ENCODE data around the gene SLC51B. TPM values are rescaled to one million over a fixed set of nuclear protein-coding genes. Genes with fewer than 3 reads are reported as not detected.

SLC51B gene
- total and polyA plus RNA-seq, 9 of the 15 experiments (the other 6 are each of a cell fraction or from before 2014, with no cell fraction given): not detected

- ATAC-seq (no peak), DNase-seq (ENCODE audit: extremely low read depth in 1 of 4, low spot score in 3 of 4) (no peak), FAIRE-seq (no peak)
- POLR2A ChIA-PET: interaction anchor here (1.6 kb wide), 1 partner anchor 16 kb away, joined by 3 read pairs; no protein-coding TSS in a partner anchor
- Histone ChIP-seq H3K36me3 (ENCODE audit: control insufficient read depth, insufficient read depth, low read length) (peaks cover 57% of the 10 kb centered on the region), H3K4me3 (no peak overlapping the region), H3K9ac (ENCODE audit: insufficient read depth in 1 of 2, low read depth in 2 of 2, low read length in 2 of 2) (no peak overlapping the region), H3K79me2 (ENCODE audit: control insufficient read depth, insufficient read depth, low read length) (no peaks in the 10 kb centered on the region), H3K4me2 (ENCODE audit: insufficient read depth, low read length) (no peak overlapping the region), H3K27ac (ENCODE audit: extremely low read depth, low read depth, low read length) (no peak overlapping the region), H2AFZ (ENCODE audit: low read depth, low read length) (no peak overlapping the region), H3K9me3 (replicated peaks; ENCODE audit: control insufficient read depth, insufficient read depth, low read depth, low read length) (no peaks in the 10 kb centered on the region), H3K27me3 (ENCODE audit: control insufficient read depth in 2 of 2, insufficient read depth in 2 of 2, low read length in 2 of 2) (no peaks in the 10 kb centered on the region), H4K20me1 (replicated peaks; ENCODE audit: control insufficient read depth, insufficient read depth, low read length) (no peaks in the 10 kb centered on the region), H3K9me1 (ENCODE audit: control insufficient read depth, insufficient read depth, low read length) (no peaks in the 10 kb centered on the region), H3K4me1 (replicated peaks in 1 of 2; ENCODE audit: control insufficient read depth in 2 of 2, insufficient read depth in 2 of 2, low read length in 2 of 2) (no peaks in the 10 kb centered on the region)
- CTCF ChIA-PET (ENCODE audit: low intra/inter-chr PET ratio): no interaction called here
- TF ChIP-seq ZBTB5 (IDR thresholded peaks at IDR 0.05) (no peak), NCOA6 (IDR thresholded peaks at IDR 0.05) (no peak), POLR2B (IDR thresholded peaks at IDR 0.05; ENCODE audit: low read depth, partially characterized antibody) (no peak), ZNF449 (CRISPR knock-in tag; IDR thresholded peaks at IDR 0.05) (no peak), RBM25 (IDR thresholded peaks at IDR 0.05; ENCODE audit: low read depth, low read length, severe bottlenecking) (no peak), RBM22 (IDR thresholded peaks at IDR 0.05; ENCODE audit: low read depth, low read length, poor library complexity, severe bottlenecking) (no peak), TEAD2 (tag; IDR thresholded peaks at IDR 0.05) (no peak), TCF15 (CRISPR knock-in tag; IDR thresholded peaks at IDR 0.05) (no peak), SLC30A9 (CRISPR knock-in tag; IDR thresholded peaks at IDR 0.05) (no peak), U2AF1 (optimal IDR thresholded peaks at IDR 0.05; ENCODE audit: low read depth, low read length) (no peak), NFRKB (IDR thresholded peaks at IDR 0.05; ENCODE audit: low read depth) (no peak), PKNOX1 (IDR thresholded peaks at IDR 0.05) (no peak), BDP1 (IDR thresholded peaks at IDR 0.05; ENCODE audit: insufficient read depth, insufficient read length) (no peak), NR4A1 (CRISPR knock-in tag; IDR thresholded peaks at IDR 0.05) (no peak), NR4A1 (tag; IDR thresholded peaks at IDR 0.05) (no peak), POLR2H (tag; IDR thresholded peaks at IDR 0.05; ENCODE audit: low read depth) (no peak), CC2D1A (IDR thresholded peaks at IDR 0.05) (no peak)
- intact Hi-C loops (cut with micrococcal nuclease) (no loop called here), in situ Hi-C loops (cut with MboI) (no loop called here)
- no TSS peak for BruUV-seq (replicated peaks)
Measured at GRCh38 chr15:65021488-65021887, 23.7 kb upstream of the SLC51B start.
